ENCODE measurements around the gene ADAMTSL2.

- TF ChIP-seq CTCF (IDR thresholded peaks at IDR 0.05), result no peak
- TF ChIP-seq POLR2AphosphoS5 (IDR thresholded peaks at IDR 0.05; ENCODE audit: insufficient read depth in 1 of 2, low read depth in 1 of 2), result no peak
Measured at GRCh38 chr9:133536080-133536479, 1.6 kb downstream of the ADAMTSL2 start.

Data from vagina (tissue), 2 donors.